Measurements from ENCODE around the gene GREM2. TPM values are rescaled to one million over a fixed set of nuclear protein-coding genes. Genes with fewer than 3 reads are reported as not detected.

GREM2 gene
- total RNA-seq, 1 experiment from 2014 or later = not detected

DNA sequence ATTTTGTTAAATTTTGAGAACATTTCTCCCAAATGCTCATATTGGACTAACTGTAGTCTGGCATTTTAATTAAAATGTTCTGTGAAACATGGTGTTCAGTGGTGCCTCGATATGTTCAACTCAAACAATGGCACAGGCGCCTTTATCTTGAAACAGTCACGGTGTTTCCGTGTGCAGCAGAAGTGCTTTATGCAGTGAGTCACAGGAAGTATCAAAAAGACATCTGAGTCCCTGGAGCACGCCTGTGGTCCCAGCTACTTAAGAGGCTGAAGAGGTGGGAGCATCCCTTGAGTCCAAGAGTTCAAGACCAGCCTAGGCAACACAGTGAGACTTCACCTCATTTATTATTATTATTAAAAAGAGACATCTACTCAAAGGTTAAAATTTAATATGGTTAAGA, 52.2 kb downstream of the GREM2 start:
- Histone ChIP-seq H2AFZ (ENCODE audit: low read length) (no peak overlapping the region), H3K9me3 (ENCODE audit: low read length) (no peaks in the 10 kb centered on the region), H4K20me1 (ENCODE audit: low read length) (no peaks in the 10 kb centered on the region), H3K27me3 (ENCODE audit: low read length) (no peaks in the 10 kb centered on the region), H3K27ac (ENCODE audit: low read length) (no peak overlapping the region), H3F3A (ENCODE audit: low read length, unreplicated experiment) (no peaks in the 10 kb centered on the region), H3K4me2 (ENCODE audit: low read length) (no peak overlapping the region), H3K9ac (ENCODE audit: low read length) (no peak overlapping the region), H3K79me2 (ENCODE audit: low read length) (no peaks in the 10 kb centered on the region), H3K36me3 (ENCODE audit: low read depth, low read length) (no peaks in the 10 kb centered on the region), H3K4me3 (ENCODE audit: low read length) (no peak overlapping the region), H3K9me2 (replicated peaks; ENCODE audit: low read length) (no peaks in the 10 kb centered on the region), H3K4me1 (ENCODE audit: insufficient read depth, low read length) (no peaks in the 10 kb centered on the region)
- no peak for DNase-seq
- POLR2A ChIA-PET (ENCODE audit: unreplicated experiment) = no interaction called here
- CTCF ChIA-PET = no interaction called here
- TF ChIP-seq EZH2phosphoT487 (IDR thresholded peaks at IDR 0.05; ENCODE audit: borderline replicate concordance, low read length) (no peak), EZH2 (IDR thresholded peaks at IDR 0.05; ENCODE audit: low read length, unreplicated experiment) (no peak)
- TF ChIP-seq, protein P1, sequence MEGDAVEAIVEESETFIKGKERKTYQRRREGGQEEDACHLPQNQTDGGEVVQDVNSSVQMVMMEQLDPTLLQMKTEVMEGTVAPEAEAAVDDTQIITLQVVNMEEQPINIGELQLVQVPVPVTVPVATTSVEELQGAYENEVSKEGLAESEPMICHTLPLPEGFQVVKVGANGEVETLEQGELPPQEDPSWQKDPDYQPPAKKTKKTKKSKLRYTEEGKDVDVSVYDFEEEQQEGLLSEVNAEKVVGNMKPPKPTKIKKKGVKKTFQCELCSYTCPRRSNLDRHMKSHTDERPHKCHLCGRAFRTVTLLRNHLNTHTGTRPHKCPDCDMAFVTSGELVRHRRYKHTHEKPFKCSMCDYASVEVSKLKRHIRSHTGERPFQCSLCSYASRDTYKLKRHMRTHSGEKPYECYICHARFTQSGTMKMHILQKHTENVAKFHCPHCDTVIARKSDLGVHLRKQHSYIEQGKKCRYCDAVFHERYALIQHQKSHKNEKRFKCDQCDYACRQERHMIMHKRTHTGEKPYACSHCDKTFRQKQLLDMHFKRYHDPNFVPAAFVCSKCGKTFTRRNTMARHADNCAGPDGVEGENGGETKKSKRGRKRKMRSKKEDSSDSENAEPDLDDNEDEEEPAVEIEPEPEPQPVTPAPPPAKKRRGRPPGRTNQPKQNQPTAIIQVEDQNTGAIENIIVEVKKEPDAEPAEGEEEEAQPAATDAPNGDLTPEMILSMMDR (conservative IDR thresholded peaks at IDR 0.05; ENCODE audit: low read depth, low read length) = no peak
- no peak for ATAC-seq
- no TSS peak for BruUV-seq (replicated peaks)
- intact Hi-C loops (cut with micrococcal nuclease) = no loop called here

DNA sequence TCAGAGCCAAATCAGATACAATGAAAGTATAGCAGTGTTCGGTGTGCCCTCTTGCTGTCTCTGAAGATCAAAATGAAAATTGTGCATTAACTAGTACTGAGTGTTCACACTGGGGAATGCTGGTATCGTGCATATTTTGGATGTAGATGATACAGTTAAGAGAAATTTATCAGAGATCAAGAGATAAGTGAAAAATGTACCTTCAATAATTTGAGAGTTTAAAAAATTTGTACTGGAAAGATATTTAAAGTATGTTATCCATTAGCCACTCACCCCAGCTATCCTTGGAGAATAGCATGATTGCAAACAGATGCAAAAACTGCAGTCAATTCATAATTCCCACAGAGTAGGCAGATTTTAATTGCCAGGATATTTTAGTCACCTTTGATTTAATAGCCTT, 56.4 kb downstream of the GREM2 start:
- no peak for DNase-seq
- intact Hi-C loops (cut with micrococcal nuclease) = no loop called here
- H3K9me3 ChIP-seq (ENCODE audit: low read length) = no peaks in the 10 kb centered on the region
- TF ChIP-seq, protein P1 (conservative IDR thresholded peaks at IDR 0.05; ENCODE audit: low read depth, low read length) = no peak
- no peak for TF ChIP-seq EZH2 (IDR thresholded peaks at IDR 0.05; ENCODE audit: low read length, unreplicated experiment)
- TF ChIP-seq EZH2phosphoT487 (IDR thresholded peaks at IDR 0.05; ENCODE audit: borderline replicate concordance, low read length) = no peak
- no peak overlapping the region for H3K4me2 ChIP-seq (ENCODE audit: low read length)
- BruUV-seq (replicated peaks) = no TSS peak
- peaks cover 34% of the 10 kb centered on the region for H3K27me3 ChIP-seq (ENCODE audit: low read length)
- no peaks in the 10 kb centered on the region for H3K79me2 ChIP-seq (ENCODE audit: low read length)
- CTCF ChIA-PET = no interaction called here
- no peaks in the 10 kb centered on the region for H3K36me3 ChIP-seq (ENCODE audit: low read depth, low read length)
- no peak overlapping the region for H2AFZ ChIP-seq (ENCODE audit: low read length)
- H3F3A ChIP-seq (ENCODE audit: low read length, unreplicated experiment) = no peaks in the 10 kb centered on the region
- no peak overlapping the region for H3K4me3 ChIP-seq (ENCODE audit: low read length)
- no peaks in the 10 kb centered on the region for H4K20me1 ChIP-seq (ENCODE audit: low read length)
- H3K27ac ChIP-seq (ENCODE audit: low read length) = no peak overlapping the region
- H3K9ac ChIP-seq (ENCODE audit: low read length) = no peak overlapping the region
- no peaks in the 10 kb centered on the region for H3K4me1 ChIP-seq (ENCODE audit: insufficient read depth, low read length)
- POLR2A ChIA-PET (ENCODE audit: unreplicated experiment) = no interaction called here
- no peak for ATAC-seq
- H3K9me2 ChIP-seq (replicated peaks; ENCODE audit: low read length) = no peaks in the 10 kb centered on the region

DNA sequence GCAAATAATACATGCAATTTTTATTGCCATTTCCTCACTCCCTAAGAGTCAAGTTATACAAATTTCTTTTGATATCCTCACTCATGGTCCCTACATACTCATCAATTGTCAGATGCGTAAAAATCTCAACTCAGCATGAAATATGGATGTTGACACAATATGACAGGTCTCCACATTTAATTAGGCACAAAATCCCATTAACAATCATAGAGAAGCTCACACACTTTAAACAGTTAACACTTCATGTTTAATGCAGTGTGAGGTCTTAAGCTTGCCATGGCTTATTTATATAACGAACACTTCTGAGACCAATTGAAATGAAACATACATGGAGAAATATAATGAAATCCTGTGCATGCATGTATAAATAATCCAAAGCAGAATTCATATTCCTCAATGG, 58.6 kb downstream of the GREM2 start:
- Histone ChIP-seq H4K20me1 (ENCODE audit: low read length) (no peaks in the 10 kb centered on the region), H2AFZ (ENCODE audit: low read length) (no peak overlapping the region), H3K79me2 (ENCODE audit: low read length) (no peaks in the 10 kb centered on the region), H3K27ac (ENCODE audit: low read length) (no peak overlapping the region), H3F3A (ENCODE audit: low read length, unreplicated experiment) (no peaks in the 10 kb centered on the region), H3K4me3 (ENCODE audit: low read length) (no peak overlapping the region), H3K9ac (ENCODE audit: low read length) (no peak overlapping the region), H3K4me2 (ENCODE audit: low read length) (no peak overlapping the region), H3K9me3 (ENCODE audit: low read length) (no peaks in the 10 kb centered on the region), H3K4me1 (ENCODE audit: insufficient read depth, low read length) (no peaks in the 10 kb centered on the region), H3K36me3 (ENCODE audit: low read depth, low read length) (no peaks in the 10 kb centered on the region), H3K27me3 (ENCODE audit: low read length) (peaks cover 55% of the 10 kb centered on the region), H3K9me2 (replicated peaks; ENCODE audit: low read length) (no peaks in the 10 kb centered on the region)
- intact Hi-C loops (cut with micrococcal nuclease) = no loop called here
- TF ChIP-seq EZH2 (IDR thresholded peaks at IDR 0.05; ENCODE audit: low read length, unreplicated experiment) = no peak
- TF ChIP-seq, protein P1 (conservative IDR thresholded peaks at IDR 0.05; ENCODE audit: low read depth, low read length) = no peak
- no peak for TF ChIP-seq EZH2phosphoT487 (IDR thresholded peaks at IDR 0.05; ENCODE audit: borderline replicate concordance, low read length)
- BruUV-seq (replicated peaks) = no TSS peak
- DNase-seq (no peak), ATAC-seq (no peak)
- ChIA-PET CTCF (no interaction called here), POLR2A (ENCODE audit: unreplicated experiment) (no interaction called here)
